ENCODE results near the gene CACNA1D.
"Not testable (repeated sequence)": the region's sequence is repeated elsewhere in the genome, so short reads cannot be mapped to it uniquely, and the experiment has no call there.

CACNA1D gene

GRCh38 chr3:53530205-53530604, 35.8 kb downstream of the CACNA1D start:
- no peak for DNase-seq

GRCh38 chr3:53531749-53532148, 37.3 kb downstream of the CACNA1D start:
- DNase-seq, result no peak

GRCh38 chr3:53533472-53533871, 39.1 kb downstream of the CACNA1D start:
- no peak for DNase-seq

GRCh38 chr3:53534216-53534615, 39.8 kb downstream of the CACNA1D start:
- DNase-seq, result no peak

GRCh38 chr3:53534676-53535400, 40.4 kb downstream of the CACNA1D start:
- no peak for DNase-seq

GRCh38 chr3:53536282-53536681, 41.9 kb downstream of the CACNA1D start:
- no peak for DNase-seq

GRCh38 chr3:53544357-53544756, 49.9 kb downstream of the CACNA1D start:
- no peak for DNase-seq

- no peak for DNase-seq
Measured at GRCh38 chr3:53545310-53545995, 51.0 kb downstream of the CACNA1D start.

GRCh38 chr3:53545996-53546359, 51.6 kb downstream of the CACNA1D start:
- DNase-seq, result no peak

- DNase-seq, result no peak
Measured at GRCh38 chr3:53547327-53547726, 52.9 kb downstream of the CACNA1D start.

- DNase-seq, result no peak
Measured at GRCh38 chr3:53550005-53550620, 55.7 kb downstream of the CACNA1D start.

GRCh38 chr3:53551324-53551723, 56.9 kb downstream of the CACNA1D start:
- no peak for DNase-seq

- DNase-seq, result no peak
Measured at GRCh38 chr3:53552730-53553129, 58.3 kb downstream of the CACNA1D start.

- DNase-seq, result no peak
Measured at GRCh38 chr3:53553200-53553599, 58.8 kb downstream of the CACNA1D start.

- no peak for DNase-seq
Measured at GRCh38 chr3:53554559-53555067, 60.2 kb downstream of the CACNA1D start.

- DNase-seq, result peak; percentile 18
Measured at GRCh38 chr3:53555068-53555588, 60.7 kb downstream of the CACNA1D start.

- DNase-seq, result no peak
Measured at GRCh38 chr3:53566461-53567145, 72.2 kb downstream of the CACNA1D start.

- DNase-seq, result no peak
Measured at GRCh38 chr3:53570081-53570480, 75.7 kb downstream of the CACNA1D start.

- no peak for DNase-seq
Measured at GRCh38 chr3:53570709-53571108, 76.3 kb downstream of the CACNA1D start.

GRCh38 chr3:53571264-53571663, 76.9 kb downstream of the CACNA1D start:
- DNase-seq, result no peak

- not testable (repeated sequence) for DNase-seq
Measured at GRCh38 chr3:53572184-53572583, 77.8 kb downstream of the CACNA1D start.

- no peak for DNase-seq
Measured at GRCh38 chr3:53577506-53577905, 83.1 kb downstream of the CACNA1D start.

- DNase-seq, result no peak
Measured at GRCh38 chr3:53579636-53580035, 85.2 kb downstream of the CACNA1D start.

Data from activated naive CD4-positive, alpha-beta T cell treated with anti-CD3 and anti-CD28 coated beads, Interleukin-2, amount 50 U/mL, for 16 hours (primary cell).